ENCODE measurements around the gene TMEM168.

- no peak for TF ChIP-seq CTCF (IDR thresholded peaks at IDR 0.05)
- TF ChIP-seq EP300 (IDR thresholded peaks at IDR 0.05), result no peak
Measured at GRCh38 chr7:112748381-112748780, 41.8 kb downstream of the TMEM168 start.
